ENCODE results near the gene PAX8. TPM values are rescaled to one million over a fixed set of nuclear protein-coding genes. Genes with fewer than 3 reads are reported as not detected.

PAX8 gene
- total and polyA plus RNA-seq, 4 donors = 0.28 to 5.9 (median 2.3) TPM

DNA sequence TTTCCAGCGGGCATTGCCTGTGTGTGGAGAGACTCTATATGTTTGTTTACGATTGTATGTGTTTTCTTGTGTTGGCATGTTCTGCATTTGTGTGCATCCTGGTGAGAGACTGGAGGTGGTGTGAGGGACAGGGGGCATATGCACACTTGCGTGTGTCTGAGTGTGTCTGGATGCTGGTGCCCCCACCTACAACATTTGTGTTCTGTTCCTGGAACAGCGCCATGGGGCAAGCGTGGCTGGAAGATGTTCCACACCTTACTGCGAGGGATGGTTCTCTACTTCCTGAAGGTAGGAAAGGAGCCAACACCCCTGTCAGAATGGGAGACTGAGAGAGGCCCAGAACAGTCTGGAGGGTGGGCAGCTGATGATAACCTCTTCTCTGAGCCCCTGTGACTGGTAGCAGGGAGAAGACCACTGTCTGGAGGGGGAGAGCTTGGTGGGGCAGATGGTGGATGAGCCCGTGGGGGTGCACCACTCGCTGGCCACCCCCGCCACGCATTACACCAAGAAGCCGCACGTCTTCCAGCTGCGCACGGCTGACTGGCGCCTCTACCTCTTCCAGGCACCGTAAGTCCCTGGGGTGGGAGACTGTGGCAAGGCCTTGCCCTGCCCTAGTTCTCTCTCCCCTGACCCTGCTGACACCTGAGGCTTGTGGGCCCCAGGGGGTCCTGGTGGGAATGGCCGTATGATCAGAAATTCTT is 81.2 kb downstream of the PAX8 start:
- 89 to 94% methylated on average over 17 of the region's 17 CpGs for WGBS, 2 donors
- Histone ChIP-seq H3K27ac (ENCODE audit: low read depth in 1 of 2, low read length in 1 of 2) (no peak overlapping the region), H3K4me3 (no peak overlapping the region), H3K4me1 (ENCODE audit: control insufficient read depth in 5 of 5, insufficient read depth in 5 of 5, low read length in 5 of 5) (no peaks in the 10 kb centered on the region), H3K9ac (ENCODE audit: insufficient read depth in 1 of 2, low read length in 2 of 2) (no peak overlapping the region), H3K9me3 (ENCODE audit: control insufficient read depth in 4 of 4, insufficient read depth in 3 of 4, low read length in 3 of 4) (no peaks in the 10 kb centered on the region), H3K36me3 (ENCODE audit: control insufficient read depth in 4 of 4, insufficient read depth in 4 of 4, low read length in 4 of 4) (peaks cover 0 to 18% (median 0%) of the 10 kb centered on the region in 4 donors), H3K27me3 (ENCODE audit: control insufficient read depth in 3 of 3, insufficient read depth in 3 of 3, low read length in 2 of 3) (no peaks in the 10 kb centered on the region)
- ATAC-seq (ENCODE audit: insufficient read depth, low FRiP score) = no peak
- TF ChIP-seq, protein P1, sequence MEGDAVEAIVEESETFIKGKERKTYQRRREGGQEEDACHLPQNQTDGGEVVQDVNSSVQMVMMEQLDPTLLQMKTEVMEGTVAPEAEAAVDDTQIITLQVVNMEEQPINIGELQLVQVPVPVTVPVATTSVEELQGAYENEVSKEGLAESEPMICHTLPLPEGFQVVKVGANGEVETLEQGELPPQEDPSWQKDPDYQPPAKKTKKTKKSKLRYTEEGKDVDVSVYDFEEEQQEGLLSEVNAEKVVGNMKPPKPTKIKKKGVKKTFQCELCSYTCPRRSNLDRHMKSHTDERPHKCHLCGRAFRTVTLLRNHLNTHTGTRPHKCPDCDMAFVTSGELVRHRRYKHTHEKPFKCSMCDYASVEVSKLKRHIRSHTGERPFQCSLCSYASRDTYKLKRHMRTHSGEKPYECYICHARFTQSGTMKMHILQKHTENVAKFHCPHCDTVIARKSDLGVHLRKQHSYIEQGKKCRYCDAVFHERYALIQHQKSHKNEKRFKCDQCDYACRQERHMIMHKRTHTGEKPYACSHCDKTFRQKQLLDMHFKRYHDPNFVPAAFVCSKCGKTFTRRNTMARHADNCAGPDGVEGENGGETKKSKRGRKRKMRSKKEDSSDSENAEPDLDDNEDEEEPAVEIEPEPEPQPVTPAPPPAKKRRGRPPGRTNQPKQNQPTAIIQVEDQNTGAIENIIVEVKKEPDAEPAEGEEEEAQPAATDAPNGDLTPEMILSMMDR (IDR thresholded peaks at IDR 0.05; ENCODE audit: control extremely low read depth, extremely low read depth) = no peak
- DNase-seq = no peak

DNA sequence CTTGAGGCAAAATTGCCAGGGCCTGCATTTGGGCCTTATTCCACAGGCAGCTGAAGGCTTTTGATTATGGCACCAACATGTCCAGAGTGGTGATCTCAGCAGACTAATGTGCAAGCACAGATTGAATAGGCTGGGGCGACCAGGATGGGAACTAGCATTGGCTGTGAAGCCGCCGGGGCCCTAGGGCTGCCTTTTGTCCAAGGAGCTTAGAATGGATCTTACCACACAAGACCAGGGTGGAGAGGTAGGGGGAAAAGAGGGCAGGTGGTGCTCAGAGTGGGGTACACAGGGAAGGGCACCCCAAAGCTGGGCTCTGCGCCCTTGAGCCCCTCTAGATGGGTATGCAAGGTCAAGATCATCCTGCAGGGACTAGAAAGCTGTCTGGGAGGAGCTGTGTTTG is 81.9 kb downstream of the PAX8 start:
- WGBS, 2 donors = 92 to 97% methylated on average over 4 of the region's 4 CpGs
- H3K4me3 ChIP-seq = no peak overlapping the region

DNA sequence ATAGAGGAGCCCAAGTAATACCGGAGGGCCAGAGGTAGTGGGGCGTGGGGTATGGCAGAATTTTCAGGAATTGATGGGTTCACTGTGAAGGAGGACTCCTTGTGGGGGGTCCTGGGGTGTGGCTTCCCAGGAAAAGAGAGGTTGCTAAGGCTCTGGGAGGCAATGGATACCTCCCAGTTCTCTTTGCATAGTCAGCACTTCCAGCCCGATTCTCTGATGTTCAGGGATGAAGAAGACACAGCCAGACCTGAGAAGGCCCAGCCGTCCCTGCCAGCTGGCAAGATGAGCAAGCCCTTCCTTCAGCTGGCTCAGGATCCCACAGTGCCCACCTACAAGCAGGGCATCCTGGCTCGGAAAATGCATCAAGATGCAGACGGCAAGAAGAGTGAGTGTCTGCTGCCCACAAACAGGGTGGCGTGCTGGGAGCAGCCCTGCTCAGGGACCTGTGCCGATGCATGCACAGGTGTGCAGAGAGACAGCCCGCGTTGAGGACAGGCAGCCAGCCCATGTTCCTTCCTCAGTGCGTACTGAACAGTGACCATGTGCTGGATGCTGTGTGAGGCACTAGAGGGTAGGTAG is 82.7 kb downstream of the PAX8 start:
- DNase-seq (no peak), ATAC-seq (ENCODE audit: insufficient read depth, low FRiP score) (no peak)
- no peaks in the 10 kb centered on the region for H3K9me3 ChIP-seq (ENCODE audit: control insufficient read depth in 4 of 4, insufficient read depth in 3 of 4, low read length in 3 of 4)
- H3K4me3 ChIP-seq = no peak overlapping the region
- H3K36me3 ChIP-seq (ENCODE audit: control insufficient read depth in 4 of 4, insufficient read depth in 4 of 4, low read length in 4 of 4) = peaks cover 0 to 11% (median 0%) of the 10 kb centered on the region in 4 donors
- no peak overlapping the region for H3K9ac ChIP-seq (ENCODE audit: insufficient read depth in 1 of 2, low read length in 2 of 2)
- no peak overlapping the region for H3K27ac ChIP-seq (ENCODE audit: low read depth in 1 of 2, low read length in 1 of 2)
- no peaks in the 10 kb centered on the region for H3K27me3 ChIP-seq (ENCODE audit: control insufficient read depth in 3 of 3, insufficient read depth in 3 of 3, low read length in 2 of 3)
- WGBS, 2 donors = 94 to 97% methylated on average over 11 of the region's 11 CpGs
- no peaks in the 10 kb centered on the region for H3K4me1 ChIP-seq (ENCODE audit: control insufficient read depth in 5 of 5, insufficient read depth in 5 of 5, low read length in 5 of 5)
- TF ChIP-seq, protein P1 (IDR thresholded peaks at IDR 0.05; ENCODE audit: control extremely low read depth, extremely low read depth) = no peak

More for the DNA sequence above, 81.9 kb downstream of the PAX8 start:
- H3K36me3 ChIP-seq (ENCODE audit: control insufficient read depth in 4 of 4, insufficient read depth in 4 of 4, low read length in 4 of 4) = peaks cover 0 to 19% (median 0%) of the 10 kb centered on the region in 4 donors
- no peaks in the 10 kb centered on the region for H3K4me1 ChIP-seq (ENCODE audit: control insufficient read depth in 5 of 5, insufficient read depth in 5 of 5, low read length in 5 of 5)
- H3K27ac ChIP-seq (ENCODE audit: low read depth in 1 of 2, low read length in 1 of 2) = no peak overlapping the region
- DNase-seq = no peak
- H3K27me3 ChIP-seq (ENCODE audit: control insufficient read depth in 3 of 3, insufficient read depth in 3 of 3, low read length in 2 of 3) = no peaks in the 10 kb centered on the region
- no peak overlapping the region for H3K9ac ChIP-seq (ENCODE audit: insufficient read depth in 1 of 2, low read length in 2 of 2)
- no peak for ATAC-seq (ENCODE audit: insufficient read depth, low FRiP score)
- TF ChIP-seq, protein P1 (IDR thresholded peaks at IDR 0.05; ENCODE audit: control extremely low read depth, extremely low read depth) = no peak
- H3K9me3 ChIP-seq (ENCODE audit: control insufficient read depth in 4 of 4, insufficient read depth in 3 of 4, low read length in 3 of 4) = no peaks in the 10 kb centered on the region
